HG02642 (cell line): Measurements from ENCODE around the gene RFX5.
"Not testable (repeated sequence)": the region's sequence is repeated elsewhere in the genome, so short reads cannot be mapped to it uniquely, and the experiment has no call there.

Source experiments
- ATAC-seq: cut with Tn5 transposase; IDR thresholded peaks from one replicate; pipeline ENCODE4 v1.9.1; 2021; ENCODE audit warnings: mild to moderate bottlenecking; ENCODE audit not compliant: unreplicated experiment, poor library complexity

The RFX5 gene

DNA sequence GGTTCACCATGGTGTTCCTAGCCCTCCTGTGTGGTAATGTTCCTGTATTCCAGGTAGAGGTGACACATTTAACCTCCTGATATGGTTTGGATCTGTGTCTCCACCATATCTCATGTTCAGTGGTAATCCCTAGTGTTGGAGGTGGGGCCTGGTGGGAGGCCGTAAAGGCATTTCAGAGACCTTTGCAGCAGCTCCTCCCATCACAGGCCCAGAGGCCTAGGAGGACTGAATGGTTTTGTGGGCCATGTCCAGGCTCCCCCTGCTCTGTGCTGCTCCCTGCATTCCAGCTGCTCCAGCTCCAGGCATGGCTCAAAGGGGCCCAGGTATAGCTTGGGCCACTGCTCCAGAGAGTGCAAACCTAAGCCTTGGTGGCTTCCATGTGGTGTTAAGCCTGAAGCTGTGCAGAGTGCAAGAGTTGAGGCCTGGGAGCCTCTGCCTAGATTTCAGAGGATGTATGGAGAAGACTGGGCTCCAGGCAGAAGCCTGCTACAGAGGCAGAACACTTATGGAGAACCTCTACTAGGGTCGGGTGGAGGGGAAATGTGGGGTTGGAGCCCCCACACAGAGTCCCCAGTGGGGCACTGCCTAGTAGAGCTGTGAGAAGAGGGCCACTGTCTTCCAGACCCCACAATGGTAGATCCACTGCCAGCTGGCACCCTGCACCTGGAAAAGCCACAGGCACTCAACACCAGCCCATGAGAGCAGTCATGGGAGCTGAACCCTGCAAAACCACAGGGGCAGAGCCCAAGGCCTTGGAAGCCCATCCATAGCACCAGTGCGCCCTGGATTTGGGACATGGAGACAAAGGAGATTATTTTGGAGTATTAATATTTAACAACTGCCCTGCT lies 15.5 kb upstream of the RFX5 start:
- no peak for ATAC-seq

DNA sequence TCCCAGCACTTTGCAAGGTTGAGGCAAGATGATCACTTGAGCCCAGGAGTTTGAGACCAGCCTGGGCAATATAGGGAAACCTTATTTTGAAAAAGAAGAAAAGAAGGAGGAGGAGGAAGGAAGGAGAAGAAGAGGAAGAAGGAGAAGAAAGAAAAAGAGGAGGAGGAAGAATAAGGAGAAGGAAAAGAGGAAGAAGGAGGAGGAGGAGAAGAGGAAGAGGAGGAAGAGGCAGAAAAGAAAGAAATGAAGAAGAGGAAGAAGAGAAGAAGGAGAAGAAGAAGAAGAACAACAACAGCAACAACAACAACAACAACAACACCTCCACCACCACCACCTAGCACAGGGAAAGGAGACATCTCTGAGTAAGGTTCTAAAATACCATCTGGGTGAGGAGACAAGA lies 14.8 kb upstream of the RFX5 start:
- no peak for ATAC-seq

DNA sequence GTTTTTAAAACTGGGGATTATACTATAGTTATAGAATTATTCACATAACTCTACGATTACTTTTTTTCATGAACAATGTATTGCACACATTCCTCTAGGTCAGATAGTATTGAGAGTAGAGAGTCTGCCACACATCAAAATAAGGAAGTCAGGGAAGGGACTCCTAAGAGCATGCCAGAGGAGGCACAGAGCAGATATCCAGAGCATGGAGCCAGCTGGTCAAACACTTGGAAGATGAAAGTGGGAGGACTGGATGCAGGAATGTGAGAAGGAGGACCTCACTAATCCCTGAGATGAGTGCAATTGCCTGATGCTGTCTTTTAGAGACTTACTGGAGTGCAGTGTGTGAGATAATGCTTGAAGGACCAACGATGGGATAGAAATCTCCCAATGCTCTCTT lies 9.6 kb upstream of the RFX5 start:
- ATAC-seq: no peak

DNA sequence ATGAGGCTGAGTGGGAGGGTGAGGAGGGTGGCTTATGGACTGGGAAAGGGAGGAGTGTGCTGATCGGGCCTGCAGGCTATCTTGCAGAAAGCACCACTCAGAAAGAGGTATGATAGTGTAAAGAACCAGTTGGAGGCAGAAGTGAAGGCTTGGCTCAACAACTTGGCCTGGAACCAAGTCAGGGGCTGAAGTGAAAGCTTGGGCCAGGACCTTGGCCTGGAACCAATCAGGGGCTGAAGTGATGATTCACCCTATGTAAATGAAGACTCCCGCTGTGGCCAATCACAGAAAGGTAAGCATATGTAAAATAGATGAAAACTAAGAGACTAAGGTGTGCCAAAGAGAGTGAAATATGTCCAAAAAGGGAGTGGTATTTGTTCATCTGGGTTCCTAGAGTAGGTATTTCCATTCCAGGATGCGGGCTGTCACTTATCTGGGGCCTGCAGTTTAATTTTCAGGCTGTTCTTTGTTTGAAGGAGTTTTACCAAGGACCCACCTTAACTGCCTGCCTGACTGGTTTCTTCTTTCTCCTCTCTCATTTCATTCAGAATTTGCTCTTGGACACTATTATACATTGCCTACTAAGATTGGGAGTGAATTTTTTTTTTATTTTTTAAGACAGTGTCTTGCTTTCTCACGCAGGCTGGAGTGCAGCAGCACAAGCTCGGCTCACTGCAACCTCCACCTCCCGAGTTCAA lies 5.1 kb upstream of the RFX5 start:
- ATAC-seq: no peak

- not testable (repeated sequence) for ATAC-seq
Observed at GRCh38 chr1:151350323-151350722, 3.3 kb upstream of the RFX5 start.

DNA sequence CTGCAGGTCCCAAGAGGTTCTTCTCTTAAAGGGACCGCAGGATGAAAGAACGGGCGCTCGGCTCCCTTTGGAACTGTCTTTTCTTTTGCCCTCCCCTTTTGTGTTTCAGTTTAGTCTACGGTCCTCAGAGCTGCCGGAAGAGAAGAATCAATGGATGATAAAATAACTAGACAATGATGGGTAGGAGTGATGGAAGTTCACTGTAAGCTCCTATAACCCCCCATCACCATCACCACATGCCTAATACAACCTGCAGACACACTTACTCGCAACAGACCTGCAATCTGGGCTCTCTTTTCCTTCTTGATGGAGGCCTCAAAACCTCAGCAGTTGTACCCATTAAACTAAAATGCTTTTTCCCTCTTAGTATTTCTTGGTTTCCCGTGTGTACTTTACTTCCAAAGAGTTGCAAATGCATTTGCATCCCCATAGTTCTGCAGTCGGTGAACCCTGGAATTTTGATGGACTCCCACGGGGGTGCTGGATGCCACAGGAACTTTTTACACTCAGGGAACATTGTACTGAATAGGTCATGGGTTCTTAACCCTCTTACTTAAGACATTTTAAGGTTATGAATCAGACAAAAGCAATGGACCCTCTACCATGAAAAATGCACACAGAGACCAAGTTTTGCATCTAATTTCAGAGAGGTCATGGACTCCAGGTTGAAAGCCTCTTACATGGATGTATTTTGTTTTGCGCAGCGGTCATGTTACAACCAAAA lies 633 bp upstream of the RFX5 start:
- no peak for ATAC-seq

DNA sequence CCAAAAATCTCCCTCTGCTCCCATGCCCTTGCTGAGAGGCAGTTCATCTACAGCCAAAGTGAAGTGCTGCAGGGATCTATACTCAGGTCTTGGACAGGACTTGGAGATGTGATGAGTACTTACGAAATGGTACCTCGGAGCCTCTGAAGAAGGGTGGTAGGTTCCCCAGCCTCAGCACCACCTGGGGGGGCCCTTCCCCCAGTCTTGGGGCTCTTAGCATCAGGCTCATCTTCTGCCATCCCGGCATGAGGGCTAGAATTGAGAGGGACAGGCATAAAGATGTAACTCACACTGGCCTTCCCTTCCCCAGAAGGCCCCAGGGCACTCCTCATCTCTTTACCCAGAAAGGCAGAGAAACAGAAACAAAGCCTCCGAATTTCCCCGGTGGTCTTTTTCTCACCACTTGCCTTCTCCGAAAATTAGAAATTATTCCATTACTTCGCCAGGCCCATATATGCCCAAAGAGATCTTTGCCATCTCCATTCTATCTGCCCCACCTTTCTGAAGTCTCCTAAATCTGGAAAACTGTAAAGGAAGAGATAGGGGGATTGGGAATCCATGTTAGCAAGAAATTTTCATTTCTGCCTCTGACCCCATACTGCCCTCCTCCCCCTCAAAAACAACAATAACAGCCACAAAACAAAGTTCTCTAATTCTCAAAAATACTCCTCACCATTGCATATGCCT lies 827 bp downstream of the RFX5 start:
- no peak for ATAC-seq

DNA sequence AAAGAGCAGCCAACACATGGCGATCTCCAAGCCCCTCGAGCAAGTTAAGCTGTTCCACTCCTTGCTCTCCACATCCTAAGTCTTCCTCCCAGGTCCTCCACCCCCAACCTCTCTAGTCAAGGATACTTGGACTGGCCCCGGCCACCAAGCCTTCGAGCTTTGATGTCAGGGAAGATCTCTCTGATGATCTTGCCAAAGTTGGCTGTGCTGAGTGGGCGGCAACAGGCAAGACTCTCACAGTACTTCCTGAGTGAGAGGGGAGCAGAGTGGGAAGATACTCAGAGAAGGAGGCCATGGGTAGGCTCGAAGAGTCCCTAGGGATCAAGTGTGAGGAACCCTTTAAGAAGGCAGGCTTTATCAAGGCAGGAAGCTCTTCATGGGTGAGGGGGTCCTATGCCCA lies 2.8 kb downstream of the RFX5 start:
- ATAC-seq: no peak

GRCh38 chr1:151343587-151343986 lies 3.5 kb downstream of the RFX5 start:
- ATAC-seq: no peak

DNA sequence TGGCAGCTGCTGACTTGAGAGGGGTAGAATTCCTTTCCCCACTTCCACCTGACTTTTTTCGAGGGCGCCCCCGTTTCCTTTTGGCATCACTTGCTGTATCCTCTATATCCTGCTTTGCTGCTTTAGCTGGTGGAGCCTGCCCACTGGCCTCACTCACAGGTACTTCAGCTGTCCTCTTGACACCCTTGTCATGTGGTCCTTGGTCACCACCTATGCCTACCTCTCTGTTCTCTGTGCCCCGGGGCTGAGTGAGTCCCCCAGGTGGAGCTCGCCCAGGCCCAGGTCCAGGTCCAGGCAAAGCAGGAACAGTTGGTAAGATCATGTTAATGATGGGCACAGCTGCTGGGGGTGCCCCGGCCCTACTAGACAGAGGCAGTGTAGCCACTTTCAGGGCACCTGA lies 4.5 kb downstream of the RFX5 start:
- ATAC-seq: no peak

- no peak for ATAC-seq
Observed at GRCh38 chr1:151342021-151342420, 5.0 kb downstream of the RFX5 start.

- ATAC-seq: peak; percentile 50
Observed at GRCh38 chr1:151340870-151341754, 5.9 kb downstream of the RFX5 start.

DNA sequence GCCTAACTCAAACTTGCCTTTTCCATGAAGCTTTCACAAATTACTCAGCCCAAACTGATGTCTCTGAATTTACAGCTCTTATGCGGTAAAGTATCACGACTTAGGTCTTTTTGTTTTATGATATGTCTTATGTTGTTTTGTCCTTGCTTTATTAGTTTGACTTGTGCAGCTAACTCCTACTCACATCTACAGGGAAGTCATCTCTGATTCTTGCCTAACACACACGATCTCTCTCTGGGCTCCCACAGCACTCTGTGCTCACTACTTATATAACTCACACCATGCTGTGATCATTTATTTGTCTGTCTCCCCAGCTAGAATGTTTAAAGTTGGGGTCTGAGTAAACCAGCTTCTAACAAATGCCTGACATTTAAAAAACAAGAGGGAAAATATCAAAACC lies 10.5 kb downstream of the RFX5 start:
- ATAC-seq: no peak

DNA sequence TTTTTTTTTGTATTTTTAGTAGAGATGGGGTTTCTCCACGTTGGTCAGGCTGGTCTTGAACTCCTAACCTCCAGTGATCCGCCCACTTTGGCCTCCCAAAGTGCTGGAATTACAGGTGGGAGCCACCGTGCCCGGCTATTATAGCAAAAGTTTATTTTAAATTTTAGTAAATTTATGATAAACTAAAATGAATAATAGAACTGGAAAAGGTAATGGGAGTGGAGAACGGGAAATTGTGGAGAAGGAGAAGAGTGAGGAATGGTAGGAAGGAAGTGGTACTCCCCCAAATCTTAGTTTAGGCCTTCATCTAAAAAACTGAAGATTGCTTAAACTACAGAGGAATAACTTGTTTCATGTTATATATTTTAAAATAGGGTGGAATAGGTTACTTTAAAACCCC lies 12.2 kb downstream of the RFX5 start:
- ATAC-seq: no peak

DNA sequence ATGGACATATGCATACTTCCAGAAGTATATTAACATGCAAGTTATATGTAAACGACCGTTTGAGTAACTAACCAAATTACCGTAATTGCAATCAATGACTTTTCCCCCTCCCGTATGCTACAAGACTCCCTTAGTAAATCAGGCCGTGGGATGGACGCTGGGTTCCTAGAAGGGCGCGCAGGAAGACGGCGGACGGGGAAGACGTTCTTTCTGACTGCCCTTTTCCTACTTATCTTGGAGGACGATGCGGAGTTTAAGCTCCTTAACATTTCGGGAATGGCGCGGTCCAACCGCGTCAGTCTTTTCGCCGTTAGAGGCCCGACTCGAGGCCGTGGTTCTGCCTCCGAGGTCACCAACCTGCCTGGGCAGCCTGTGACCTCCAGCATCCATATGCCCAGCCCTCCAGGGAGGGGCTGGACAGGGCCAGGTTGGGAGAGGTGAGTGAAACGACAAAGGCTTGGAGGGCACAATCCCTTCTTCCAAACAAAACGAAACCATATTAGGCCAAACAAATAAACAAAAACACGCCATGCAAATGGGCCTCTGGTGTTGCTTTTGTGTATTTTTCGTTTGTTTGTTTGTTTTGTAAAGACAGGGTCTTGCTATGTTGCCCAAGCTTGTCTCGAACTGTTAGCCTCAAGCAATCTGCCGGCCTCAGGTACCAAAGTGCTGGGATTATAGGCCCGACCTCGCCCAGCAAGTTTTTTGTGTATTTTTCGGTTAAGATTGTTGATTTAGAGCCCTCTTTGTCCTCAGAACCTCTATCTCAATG lies 19.0 kb downstream of the RFX5 start:
- peak; percentile 10 for ATAC-seq

- ATAC-seq: peak; percentile 83
Observed at GRCh38 chr1:151327223-151327902, 19.7 kb downstream of the RFX5 start, which contains the start of gene PI4KB. TSS of gene PI4KB (minus strand) at chr1:151327416. CDS start at chr1:151316481, 10,935 bp downstream.

GRCh38 chr1:151326619-151327222 lies 20.3 kb downstream of the RFX5 start:
- ATAC-seq: peak; percentile 59
